ENCODE measurements around the gene CTSO. TPM values are rescaled to one million over a fixed set of nuclear protein-coding genes. Genes with fewer than 3 reads are reported as not detected.
A peak's percentile ranks its signal among the peaks of the same experiment; 100 is the strongest.

The CTSO gene
- total and polyA plus RNA-seq, 7 experiments from 2014 or later: 5.3 to 31.7 (median 13.7) TPM

DNA sequence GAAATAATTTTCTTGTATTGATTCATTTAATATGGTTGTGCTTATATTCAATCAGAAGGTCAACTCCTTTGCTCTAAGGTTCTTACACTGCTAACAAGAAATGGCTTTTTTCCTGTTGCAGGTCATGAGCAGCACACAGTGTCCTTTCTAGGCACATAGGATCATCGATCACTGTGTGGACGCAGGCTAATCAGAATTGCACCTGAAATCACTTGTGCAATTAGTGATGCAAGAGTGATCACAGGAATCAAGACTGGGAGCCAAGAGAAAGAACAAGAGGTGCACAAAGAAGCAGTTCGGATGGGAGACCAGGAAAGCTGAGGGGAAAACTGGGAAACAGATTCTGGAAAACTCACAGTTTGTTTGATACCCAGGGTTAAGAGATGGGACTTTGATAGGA, 29.0 kb downstream of the CTSO start:
- H3K27me3 ChIP-seq (ENCODE audit: control insufficient read depth in 2 of 2, insufficient read depth in 2 of 2, low read length in 2 of 2): no peaks in the 10 kb centered on the region
- intact Hi-C loops (cut with micrococcal nuclease): no loop called here
- peaks cover 0 to 4% (median 2%) of the 10 kb centered on the region in 11 donors for H3K9me3 Mint-ChIP-seq
- peak overlapping the region in 1 of 9 donors; percentile 2 for H3K27ac Mint-ChIP-seq
- POLR2A ChIA-PET: no interaction called here
- peaks cover 0 to 8% (median 0%) of the 10 kb centered on the region in 3 experiments for H3K36me3 ChIP-seq (ENCODE audit: control insufficient read depth in 2 of 3, insufficient read depth in 3 of 3, low read length in 3 of 3)
- H3K4me3 Mint-ChIP-seq: no peak overlapping the region
- peaks cover 0 to 59% (median 47%) of the 10 kb centered on the region in 5 donors for H3K36me3 Mint-ChIP-seq
- CTCF ChIA-PET: no interaction called here
- H3K9me3 ChIP-seq (ENCODE audit: control insufficient read depth in 2 of 3, low read length in 3 of 3): no peaks in the 10 kb centered on the region
- no peak overlapping the region for H3K4me3 ChIP-seq (ENCODE audit: low read length)
- ATAC-seq (no peak), DNase-seq (no peak)
- H3K27me3 Mint-ChIP-seq: no peaks in the 10 kb centered on the region
- no peaks in the 10 kb centered on the region for H3K4me1 ChIP-seq (ENCODE audit: control insufficient read depth in 2 of 2, insufficient read depth in 2 of 2, low read length in 2 of 2)
- H3K27ac ChIP-seq (ENCODE audit: low read depth, low read length): no peak overlapping the region
- peaks cover 0 to 3% (median 0%) of the 10 kb centered on the region in 7 donors for H3K4me1 Mint-ChIP-seq

DNA sequence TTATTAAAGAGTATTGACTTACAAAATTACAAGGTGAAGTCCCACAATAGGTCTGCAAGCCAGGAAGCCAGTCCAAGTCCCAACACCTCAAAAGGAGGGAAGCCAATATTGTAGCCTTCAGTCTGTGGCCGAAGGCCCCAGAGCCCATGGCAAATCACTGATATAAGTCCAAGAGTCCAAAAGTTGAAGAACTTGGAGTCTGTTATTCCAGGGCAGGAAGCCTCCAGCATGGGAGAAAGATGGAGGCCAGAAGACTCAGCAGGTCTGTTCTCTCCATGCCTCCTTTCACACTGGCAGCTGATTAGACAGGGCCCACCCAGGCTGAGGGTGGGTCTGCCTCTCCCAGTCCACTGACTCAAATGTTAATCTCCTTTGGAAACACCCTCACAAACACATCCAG, 32.1 kb downstream of the CTSO start:
- H3K9me3 ChIP-seq (ENCODE audit: control insufficient read depth in 2 of 3, low read length in 3 of 3): no peaks in the 10 kb centered on the region
- ChIA-PET POLR2A (no interaction called here), CTCF (no interaction called here)
- no peak for ATAC-seq
- Mint-ChIP-seq H3K27ac (no peak overlapping the region), H3K4me1 (peaks cover 0 to 3% (median 0%) of the 10 kb centered on the region in 7 donors), H3K9me3 (peaks cover 0 to 4% (median 0%) of the 10 kb centered on the region in 11 donors), H3K36me3 (peaks cover 0 to 40% (median 28%) of the 10 kb centered on the region in 5 donors), H3K4me3 (no peak overlapping the region), H3K27me3 (peaks cover 0 to 11% (median 0%) of the 10 kb centered on the region in 5 donors)
- DNase-seq: no peak
- H3K36me3 ChIP-seq (ENCODE audit: control insufficient read depth in 2 of 3, insufficient read depth in 3 of 3, low read length in 3 of 3): no peaks in the 10 kb centered on the region
- H3K4me1 ChIP-seq (ENCODE audit: control insufficient read depth in 2 of 2, insufficient read depth in 2 of 2, low read length in 2 of 2): no peaks in the 10 kb centered on the region
- intact Hi-C loops (cut with micrococcal nuclease): no loop called here
- H3K27me3 ChIP-seq (ENCODE audit: control insufficient read depth in 2 of 2, insufficient read depth in 2 of 2, low read length in 2 of 2): no peaks in the 10 kb centered on the region
- H3K27ac ChIP-seq (ENCODE audit: low read depth, low read length): no peak overlapping the region
- no peak overlapping the region for H3K4me3 ChIP-seq (ENCODE audit: low read length)

DNA sequence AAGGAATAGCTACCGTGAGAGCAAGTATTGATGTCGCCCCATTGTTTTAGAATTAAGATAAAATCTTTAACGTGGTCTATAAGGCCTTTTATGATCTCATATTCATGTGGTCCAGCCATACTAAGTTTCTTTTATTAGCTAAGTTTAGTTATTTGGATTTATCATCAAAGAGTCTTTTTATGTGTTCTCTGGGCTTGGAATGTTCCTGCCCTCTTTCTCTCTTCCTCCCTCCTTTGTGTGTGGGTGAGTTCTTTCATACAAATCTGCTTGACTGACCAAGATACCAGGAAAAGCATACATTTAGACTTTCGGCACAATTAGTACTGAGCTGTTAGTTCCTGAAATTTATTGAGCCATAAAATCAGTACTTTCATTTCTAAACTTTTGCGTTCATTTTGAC, 38.9 kb downstream of the CTSO start:
- POLR2A ChIA-PET: no interaction called here
- Mint-ChIP-seq H3K4me3 (no peak overlapping the region), H3K27me3 (peaks cover 0 to 24% (median 9%) of the 10 kb centered on the region in 5 donors), H3K9me3 (no peaks in the 10 kb centered on the region), H3K27ac (no peak overlapping the region), H3K4me1 (peaks cover 0 to 6% (median 0%) of the 10 kb centered on the region in 7 donors), H3K36me3 (no peaks in the 10 kb centered on the region)
- H3K4me3 ChIP-seq (ENCODE audit: low read length): no peak overlapping the region
- no peak for DNase-seq
- intact Hi-C loops (cut with micrococcal nuclease): no loop called here
- no peaks in the 10 kb centered on the region for H3K27me3 ChIP-seq (ENCODE audit: control insufficient read depth in 2 of 2, insufficient read depth in 2 of 2, low read length in 2 of 2)
- CTCF ChIA-PET: no interaction called here
- no peaks in the 10 kb centered on the region for H3K4me1 ChIP-seq (ENCODE audit: control insufficient read depth in 2 of 2, insufficient read depth in 2 of 2, low read length in 2 of 2)
- H3K36me3 ChIP-seq (ENCODE audit: control insufficient read depth in 2 of 3, insufficient read depth in 3 of 3, low read length in 3 of 3): no peaks in the 10 kb centered on the region
- H3K27ac ChIP-seq (ENCODE audit: low read depth, low read length): no peak overlapping the region
- ATAC-seq: no peak
- H3K9me3 ChIP-seq (ENCODE audit: control insufficient read depth in 2 of 3, low read length in 3 of 3): no peaks in the 10 kb centered on the region

DNA sequence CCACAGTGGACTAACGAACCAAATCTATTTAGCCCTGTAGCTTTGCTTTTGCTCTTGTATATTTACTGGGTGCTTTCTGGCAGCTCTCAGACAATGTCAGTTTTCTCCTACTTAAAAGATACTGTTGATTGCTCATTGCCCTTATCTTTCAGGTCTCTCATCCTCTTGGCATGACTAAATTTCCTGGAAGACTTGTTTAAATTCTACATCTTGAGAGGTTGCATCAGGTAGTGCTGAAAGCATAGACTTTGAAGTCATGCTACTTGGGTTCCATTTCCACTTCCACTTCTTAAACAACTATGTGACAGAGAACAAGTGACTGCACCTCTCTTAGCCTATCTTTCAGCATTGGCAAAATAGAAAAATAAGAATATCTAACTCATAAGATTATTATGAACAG, 41.8 kb downstream of the CTSO start:
- no peak overlapping the region for H3K27ac ChIP-seq (ENCODE audit: low read depth, low read length)
- H3K27me3 ChIP-seq (ENCODE audit: control insufficient read depth in 2 of 2, insufficient read depth in 2 of 2, low read length in 2 of 2): no peaks in the 10 kb centered on the region
- H3K4me1 ChIP-seq (ENCODE audit: control insufficient read depth in 2 of 2, insufficient read depth in 2 of 2, low read length in 2 of 2): no peaks in the 10 kb centered on the region
- no peak overlapping the region for H3K4me3 Mint-ChIP-seq
- peaks cover 0 to 24% (median 11%) of the 10 kb centered on the region in 5 donors for H3K27me3 Mint-ChIP-seq
- ChIA-PET CTCF (no interaction called here), POLR2A (no interaction called here)
- no peaks in the 10 kb centered on the region for H3K36me3 Mint-ChIP-seq
- no peak overlapping the region for H3K27ac Mint-ChIP-seq
- peaks cover 0 to 12% (median 0%) of the 10 kb centered on the region in 7 donors for H3K4me1 Mint-ChIP-seq
- no peaks in the 10 kb centered on the region for H3K36me3 ChIP-seq (ENCODE audit: control insufficient read depth in 2 of 3, insufficient read depth in 3 of 3, low read length in 3 of 3)
- no peaks in the 10 kb centered on the region for H3K9me3 ChIP-seq (ENCODE audit: control insufficient read depth in 2 of 3, low read length in 3 of 3)
- DNase-seq: no peak
- H3K9me3 Mint-ChIP-seq: no peaks in the 10 kb centered on the region
- no peak overlapping the region for H3K4me3 ChIP-seq (ENCODE audit: low read length)
- no peak for ATAC-seq
- intact Hi-C loops (cut with micrococcal nuclease): no loop called here

DNA sequence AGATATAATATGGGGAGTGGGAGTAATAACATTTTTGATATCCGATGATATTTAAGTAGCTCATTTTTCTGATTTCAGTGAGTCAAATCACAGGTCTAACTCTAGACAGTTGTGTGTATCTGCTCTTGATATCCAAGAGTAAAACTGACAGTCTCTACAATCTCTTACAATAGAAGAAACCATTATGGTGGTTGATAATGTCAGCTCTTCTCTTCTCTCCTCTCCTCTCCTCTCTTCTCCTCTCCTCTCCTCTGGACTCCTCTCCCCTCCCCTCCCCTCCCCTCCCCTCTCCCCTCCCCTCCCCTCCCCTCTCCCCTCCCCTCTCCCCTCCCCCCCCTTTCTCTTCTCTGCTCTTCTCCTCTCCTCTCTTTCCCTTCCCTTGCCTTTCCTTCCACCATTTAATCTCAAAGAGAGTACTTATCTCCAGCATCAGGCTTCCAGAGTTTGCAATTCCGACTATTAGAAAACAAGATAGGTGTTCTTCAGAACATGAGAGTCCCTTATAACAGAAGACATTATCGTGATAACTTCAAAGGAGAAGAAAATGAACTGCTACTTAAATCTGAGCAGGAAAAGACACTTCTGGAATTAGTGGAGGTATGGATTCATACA, 43.9 kb downstream of the CTSO start:
- no peak for DNase-seq
- peaks cover 0 to 12% (median 0%) of the 10 kb centered on the region in 7 donors for H3K4me1 Mint-ChIP-seq
- no peaks in the 10 kb centered on the region for H3K36me3 Mint-ChIP-seq
- H3K27me3 Mint-ChIP-seq: peaks cover 0 to 26% (median 18%) of the 10 kb centered on the region in 5 donors
- no peak for ATAC-seq
- ChIA-PET CTCF (no interaction called here), POLR2A (no interaction called here)
- no peak overlapping the region for H3K4me3 Mint-ChIP-seq
- no peak overlapping the region for H3K27ac Mint-ChIP-seq
- Histone ChIP-seq H3K9me3 (ENCODE audit: control insufficient read depth in 2 of 3, low read length in 3 of 3) (no peaks in the 10 kb centered on the region), H3K27me3 (ENCODE audit: control insufficient read depth in 2 of 2, insufficient read depth in 2 of 2, low read length in 2 of 2) (no peaks in the 10 kb centered on the region), H3K4me1 (ENCODE audit: control insufficient read depth in 2 of 2, insufficient read depth in 2 of 2, low read length in 2 of 2) (no peaks in the 10 kb centered on the region), H3K27ac (ENCODE audit: low read depth, low read length) (no peak overlapping the region), H3K36me3 (ENCODE audit: control insufficient read depth in 2 of 3, insufficient read depth in 3 of 3, low read length in 3 of 3) (no peaks in the 10 kb centered on the region), H3K4me3 (ENCODE audit: low read length) (no peak overlapping the region)
- H3K9me3 Mint-ChIP-seq: no peaks in the 10 kb centered on the region
- intact Hi-C loops (cut with micrococcal nuclease): no loop called here

DNA sequence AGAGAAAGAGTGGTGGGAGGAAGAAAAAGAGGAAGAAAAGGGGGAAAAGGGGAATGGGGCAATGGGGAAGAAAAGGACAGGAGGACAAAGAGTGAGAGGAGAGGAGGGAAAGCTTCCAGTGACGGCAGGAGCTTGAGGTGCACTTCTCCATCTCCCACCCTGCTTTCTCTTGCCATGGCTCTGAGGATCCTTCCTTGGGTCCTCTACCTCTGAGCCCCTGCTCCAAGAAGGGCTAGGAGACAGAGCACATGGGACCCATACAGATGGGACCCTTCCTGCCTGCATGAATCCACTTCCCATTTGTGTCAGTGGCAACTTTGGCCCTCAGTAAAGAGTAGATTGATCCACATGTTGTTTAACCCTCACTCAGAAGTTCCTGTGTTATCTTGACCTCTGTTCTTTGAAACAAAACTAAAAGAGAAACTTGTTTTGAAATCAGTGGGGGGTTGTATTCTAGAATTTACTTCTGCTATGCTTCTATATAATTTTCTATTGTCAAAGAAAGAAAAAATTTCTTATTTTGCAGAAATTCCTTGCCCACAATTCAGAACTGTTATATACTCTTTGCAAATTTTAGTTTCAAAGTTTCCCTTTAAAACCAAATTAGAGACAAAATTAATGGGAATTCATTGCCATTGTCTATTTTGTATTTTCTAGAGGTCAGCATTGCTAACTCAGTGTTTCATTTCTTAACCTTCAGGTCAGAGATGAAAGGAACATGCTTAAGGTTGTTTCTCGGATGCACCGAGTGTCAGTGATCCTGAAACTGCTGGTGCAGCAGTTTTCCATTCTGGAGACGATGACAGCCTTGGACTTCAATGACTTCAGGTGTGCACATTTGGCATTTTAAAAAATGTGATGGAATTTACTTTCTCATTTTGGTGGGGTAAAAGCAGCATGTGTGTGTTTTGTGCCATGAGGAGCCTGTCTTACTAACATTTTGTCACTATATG, 45.2 kb downstream of the CTSO start:
- H3K36me3 ChIP-seq (ENCODE audit: control insufficient read depth in 2 of 3, insufficient read depth in 3 of 3, low read length in 3 of 3): no peaks in the 10 kb centered on the region
- H3K27me3 Mint-ChIP-seq: peaks cover 0 to 27% (median 20%) of the 10 kb centered on the region in 5 donors
- H3K9me3 Mint-ChIP-seq: no peaks in the 10 kb centered on the region
- H3K4me1 Mint-ChIP-seq: peaks cover 0 to 12% (median 0%) of the 10 kb centered on the region in 7 donors
- no peaks in the 10 kb centered on the region for H3K36me3 Mint-ChIP-seq
- ChIA-PET POLR2A (no interaction called here), CTCF (interaction anchor here (0.7 kb wide), 1 partner anchor 44 kb away, joined by 3 read pairs; no protein-coding TSS in a partner anchor)
- no peak overlapping the region for H3K27ac ChIP-seq (ENCODE audit: low read depth, low read length)
- no peak overlapping the region for H3K4me3 Mint-ChIP-seq
- DNase-seq (no peak), ATAC-seq (no peak)
- no peaks in the 10 kb centered on the region for H3K4me1 ChIP-seq (ENCODE audit: control insufficient read depth in 2 of 2, insufficient read depth in 2 of 2, low read length in 2 of 2)
- no peaks in the 10 kb centered on the region for H3K27me3 ChIP-seq (ENCODE audit: control insufficient read depth in 2 of 2, insufficient read depth in 2 of 2, low read length in 2 of 2)
- no peaks in the 10 kb centered on the region for H3K9me3 ChIP-seq (ENCODE audit: control insufficient read depth in 2 of 3, low read length in 3 of 3)
- H3K27ac Mint-ChIP-seq: no peak overlapping the region
- no peak overlapping the region for H3K4me3 ChIP-seq (ENCODE audit: low read length)
- intact Hi-C loops (cut with micrococcal nuclease): no loop called here

Data from naive thymus-derived CD4-positive, alpha-beta T cell (primary cell).